GM12878 (cell line): Measurements from ENCODE around the gene PRRG1. TPM values are rescaled to one million over a fixed set of nuclear protein-coding genes. Genes with fewer than 3 reads are reported as not detected.

Experiments used
- ATAC-seq: fragments of 200-7000 bp; cut with Tn5 transposase; 3 replicates; pipeline ENCODE4 v1.9.1; 2020; ENCODE audit warnings: mild to moderate bottlenecking, moderate library complexity
- BruUV-seq: library from RNA; stranded (reverse); fragments of 400-500 nt; replicated peaks from 2 replicates; lab custom pipeline; 2021; lab: Mats Ljungman, UMichigan
- CTCF ChIA-PET: fragments of 300-600 bp; sonication (Branson Sonifier 250); formaldehyde crosslinking; extraction: SDS; loops from one replicate; lab custom pipeline; 2021; ENCODE audit warnings: inconsistent platforms; lab: Yijun Ruan, JAX
- POLR2A ChIA-PET: fragments of 350-600 bp; formaldehyde crosslinking; extraction: SDS; loops from one replicate; lab custom pipeline; 2021; ENCODE audit warnings: inconsistent platforms; lab: Charles Lee
- RAD21 ChIA-PET: fragments of 300-600 bp; sonication (Branson Sonifier 250); formaldehyde crosslinking; loops from one replicate; lab custom pipeline; 2023; ENCODE audit warnings: antibody characterized with exemption; ENCODE audit not compliant: unreplicated experiment; lab: Charles Lee
- SMC1A ChIA-PET: fragments of 300-600 bp; sonication (Branson Sonifier 250); formaldehyde crosslinking; loops from one replicate; lab custom pipeline; 2023; ENCODE audit not compliant: unreplicated experiment, uncharacterized antibody; lab: Charles Lee
- DNase-seq: peaks from one replicate; pipeline ENCODE4 v3.0.0-alpha.2; 2011; ENCODE audit warnings: low read depth, low spot score
- FAIRE-seq: peaks from 3 replicates; lab custom pipeline; 2011; peaks lifted over from hg19 to GRCh38; lab: Jason Lieb, UNC
- H2AFZ ChIP-seq: 2 replicates; pipeline ENCODE4 v1.6.0; 2011; ENCODE audit warnings: low read depth, low read length, control low read depth; ENCODE audit not compliant: control insufficient read depth
- H3K27ac ChIP-seq: 2 replicates; pipeline ENCODE4 v1.5.1; 2011; ENCODE audit warnings: control low read depth; ENCODE audit not compliant: control insufficient read depth, insufficient read depth
- H3K27me3 ChIP-seq, 2 experiments: replicated peaks in 1 of 2; 2 replicates each; pipeline versions ENCODE4 v1.6.0 to v1.6.1; 2011; ENCODE audit warnings: low read length in 1 of 2; ENCODE audit not compliant: control insufficient read depth in 2 of 2, insufficient read depth in 2 of 2
- H3K36me3 ChIP-seq, 2 experiments: 2 replicates each; pipeline ENCODE4 v1.5.1; 2011; ENCODE audit warnings: low read length in 1 of 2; ENCODE audit not compliant: control insufficient read depth in 2 of 2, insufficient read depth in 2 of 2
- H3K4me1 ChIP-seq: 2 replicates; pipeline ENCODE4 v1.6.1; 2011; ENCODE audit warnings: mild to moderate bottlenecking, low read length, moderate library complexity, mixed read lengths; ENCODE audit not compliant: control insufficient read depth, insufficient read depth
- H3K4me2 ChIP-seq: 2 replicates; pipeline ENCODE4 v1.6.0; 2011; ENCODE audit warnings: control low read depth; ENCODE audit not compliant: control insufficient read depth, insufficient read depth
- H3K4me3 ChIP-seq: fragments of 200-600 bp; sonication (generic); 2 replicates; pipeline ENCODE4 v1.5.1; 2016
- H3K79me2 ChIP-seq: 2 replicates; pipeline ENCODE4 v1.6.0; 2011; ENCODE audit warnings: low read length; ENCODE audit not compliant: control insufficient read depth, insufficient read depth
- H3K9ac ChIP-seq: 2 replicates; pipeline ENCODE4 v1.8.0; 2011; ENCODE audit warnings: low read length, control low read depth, mixed read lengths; ENCODE audit not compliant: control insufficient read depth, insufficient read depth
- H3K9me3 ChIP-seq: replicated peaks from 3 replicates; pipeline ENCODE4 v1.5.1; 2011; ENCODE audit warnings: mild to moderate bottlenecking, low read length; ENCODE audit not compliant: control insufficient read depth, insufficient read depth
- H4K20me1 ChIP-seq: 2 replicates; pipeline ENCODE4 v1.6.0; 2011; ENCODE audit not compliant: control insufficient read depth, insufficient read depth
- BHLHE40 ChIP-seq, 2 experiments: fragments of 450-650 bp in 1 of 2; IDR thresholded peaks; 2 replicates each; pipeline ENCODE4 v1.6.1; 2011 to 2017; ENCODE audit warnings: low read depth in 2 of 2, borderline replicate concordance in 1 of 2, improper control_type of control experiment in 1 of 2, low read length in 1 of 2, mild to moderate bottlenecking in 1 of 2
- CBX3 ChIP-seq: fragments of 200-600 bp; sonication (generic); IDR thresholded peaks from 2 replicates; pipeline ENCODE4 v1.6.1; 2016; ENCODE audit warnings: low read depth, borderline replicate concordance
- FOXM1 ChIP-seq: IDR thresholded peaks from 2 replicates; pipeline ENCODE4 v1.6.1; 2012; ENCODE audit warnings: low read depth, mild to moderate bottlenecking, inconsistent platforms, low read length, moderate library complexity
- KDM1A ChIP-seq: fragments of 200-600 bp; sonication (generic); IDR thresholded peaks from 2 replicates; pipeline ENCODE4 v1.6.1; 2016; ENCODE audit warnings: borderline replicate concordance
- MTA3 ChIP-seq: IDR thresholded peaks from 2 replicates; pipeline ENCODE4 v1.6.1; 2012; ENCODE audit warnings: low read length, inconsistent platforms, borderline replicate concordance
- NFXL1 ChIP-seq: fragments of 450-650 bp; IDR thresholded peaks from 2 replicates; pipeline ENCODE4 v1.6.1; 2017; ENCODE audit warnings: antibody characterized with exemption, mild to moderate bottlenecking, borderline replicate concordance
- POLR2A ChIP-seq: IDR thresholded peaks from 2 replicates; pipeline ENCODE4 v1.6.1; 2011; ENCODE audit warnings: low read depth, mild to moderate bottlenecking, low read length
- RAD21 ChIP-seq: IDR thresholded peaks from 2 replicates; pipeline ENCODE4 v1.6.1; 2011; ENCODE audit warnings: mild to moderate bottlenecking, low read depth, low read length, moderate library complexity; ENCODE audit not compliant: insufficient read depth
- SIN3A ChIP-seq: IDR thresholded peaks from 2 replicates; pipeline ENCODE4 v1.6.1; 2012; ENCODE audit warnings: low read depth, low read length, improper control_type of control experiment
- SIX5 ChIP-seq: IDR thresholded peaks from 2 replicates; pipeline ENCODE4 v1.6.1; 2011; ENCODE audit warnings: mild to moderate bottlenecking, low read depth, low read length, moderate library complexity; ENCODE audit not compliant: severe bottlenecking
- SMAD1 ChIP-seq: fragments of 450-650 bp; IDR thresholded peaks from 2 replicates; pipeline ENCODE4 v1.6.1; 2018; ENCODE audit warnings: mild to moderate bottlenecking, low read depth; ENCODE audit not compliant: partially characterized antibody
- SP1 ChIP-seq: IDR thresholded peaks from one replicate; pipeline ENCODE4 v1.6.1; 2011; ENCODE audit warnings: low read depth, low read length
- SUZ12 ChIP-seq: fragments of 200-600 bp; sonication (generic); IDR thresholded peaks from one replicate; pipeline ENCODE4 v1.6.1; 2018; ENCODE audit warnings: antibody characterized with exemption, mild to moderate bottlenecking; ENCODE audit not compliant: unreplicated experiment
- USF1 ChIP-seq: IDR thresholded peaks from 2 replicates; pipeline ENCODE4 v1.6.1; 2011; ENCODE audit warnings: borderline replicate concordance, low read depth, mild to moderate bottlenecking, moderate library complexity, mixed read lengths, low read length; ENCODE audit not compliant: insufficient read depth; ENCODE audit errors: extremely low read length
- ZNF217 ChIP-seq: fragments of 450-650 bp; IDR thresholded peaks from 2 replicates; pipeline ENCODE4 v1.6.1; 2017; ENCODE audit warnings: antibody characterized with exemption, mild to moderate bottlenecking
- ZNF24 ChIP-seq: fragments of 450-650 bp; IDR thresholded peaks from 2 replicates; pipeline ENCODE4 v1.6.1; 2017; ENCODE audit warnings: antibody characterized with exemption, mild to moderate bottlenecking
- ZZZ3 ChIP-seq: IDR thresholded peaks from 2 replicates; pipeline ENCODE4 v1.6.1; 2011; ENCODE audit warnings: low read depth; ENCODE audit not compliant: control insufficient read depth, insufficient read length
- WGBS: methylation state at CpG from one replicate; pipeline ENCODE4 v1.1.6; 2016; ENCODE audit warnings: low lambda C conversion rate; ENCODE audit not compliant: insufficient replicate concordance, insufficient coverage; ENCODE audit errors: missing lambda C conversion rate; 5-methylcytosine and 5-hydroxymethylcytosine counted together
- in situ Hi-C: fragments of 300-500 bp; cut with MboI; formaldehyde crosslinking; loops from 9 replicates; pipeline ENCODE4 v1.14.3; 2018; ENCODE audit warnings: mixed read lengths
- intact Hi-C: fragments of 100-400 bp; cut with micrococcal nuclease; formaldehyde crosslinking; loops from one replicate; pipeline ENCODE4 v1.14.2; 2022; ENCODE audit not compliant: unreplicated experiment
- polyA plus RNA-seq, 11 experiments: library from polyadenylated mRNA; depleted of rRNA in 4 of 11; unstranded in 6 of 11; stranded (reverse) in 5 of 11; fragments of >200 nt; fragmentation: Nextera tagmentation in 4 of 11; fragmentation: Illumina TruSeq in 1 of 11; extraction: Ambion mirVana in 4 of 11; extraction: Trizol in 1 of 11; gene quantifications; 1 replicate in 1 of 11; 2 replicates in 10 of 11; pipeline versions ENCODE4 v1.2.1 to v1.2.3, GENCODE V29; 2011 to 2016; ENCODE audit warnings: inconsistent platforms in 2 of 11, missing spikeins in 2 of 11, low read depth in 1 of 11
- total RNA-seq, 4 experiments: library from RNA; depleted of rRNA in 3 of 4; stranded (reverse); fragments of >200 nt in 3 of 4; fragmentation: Illumina TruSeq in 1 of 4; extraction: Trizol in 1 of 4; gene quantifications; 2 replicates each; pipeline versions ENCODE4 v1.2.1 to v1.2.3, GENCODE V29; 2013 to 2021

The PRRG1 gene
- total and polyA plus RNA-seq, 10 of the 15 experiments (the other 5 are each of a cell fraction or from before 2014, with no cell fraction given), result not detected

- RAD21 ChIA-PET, result no interaction called here
- Histone ChIP-seq H3K9ac (no peak overlapping the region), H4K20me1 (no peaks in the 10 kb centered on the region), H3K79me2 (no peaks in the 10 kb centered on the region), H3K4me3 (no peak overlapping the region), H3K4me2 (no peak overlapping the region), H2AFZ (no peak overlapping the region), H3K27ac (no peak overlapping the region), H3K27me3 (no peaks in the 10 kb centered on the region; a peak in 1 of 4 replicates), H3K9me3 (no peaks in the 10 kb centered on the region), H3K4me1 (no peaks in the 10 kb centered on the region), H3K36me3 (no peaks in the 10 kb centered on the region)
- 36% methylated on average over 3 of the region's 3 CpGs for WGBS
- intact Hi-C loops, result no loop called here
- no TSS peak for BruUV-seq
- no peak for ATAC-seq
- CTCF ChIA-PET, result no interaction called here
- TF ChIP-seq NFXL1 (no peak), SIN3A (no peak), ZZZ3 (no peak), SMAD1 (no peak), CBX3 (no peak), POLR2A (no peak)
- DNase-seq, result no peak
- in situ Hi-C loops, result no loop called here
- SMC1A ChIA-PET, result no interaction called here
- FAIRE-seq, result no peak
- POLR2A ChIA-PET, result no interaction called here
Measured at GRCh38 chrX:37468124-37468739, 119.1 kb downstream of the PRRG1 start.

- H3K4me3 ChIP-seq, result no peak overlapping the region
- H3K4me2 ChIP-seq, result no peak overlapping the region
- no peaks in the 10 kb centered on the region for H3K36me3 ChIP-seq
- ChIA-PET CTCF (no interaction called here), RAD21 (no interaction called here), POLR2A (no interaction called here), SMC1A (no interaction called here)
- H4K20me1 ChIP-seq, result no peaks in the 10 kb centered on the region
- no peak overlapping the region for H2AFZ ChIP-seq
- DNase-seq (no peak), FAIRE-seq (no peak), ATAC-seq (no peak)
- in situ Hi-C loops, result no loop called here
- H3K27me3 ChIP-seq, result no peaks in the 10 kb centered on the region; a peak in 1 of 4 replicates
- no TSS peak for BruUV-seq
- intact Hi-C loops, result no loop called here
- 6% methylated on average over 3 of the region's 3 CpGs for WGBS
- no peaks in the 10 kb centered on the region for H3K4me1 ChIP-seq
- H3K9ac ChIP-seq, result no peak overlapping the region
- H3K27ac ChIP-seq, result no peak overlapping the region
- H3K79me2 ChIP-seq, result no peaks in the 10 kb centered on the region
- no peaks in the 10 kb centered on the region for H3K9me3 ChIP-seq
- TF ChIP-seq SUZ12, result no peak
- no peak for TF ChIP-seq MTA3
- TF ChIP-seq RAD21, result no peak
- no peak for TF ChIP-seq ZNF217
- no peak for TF ChIP-seq BHLHE40 (IDR thresholded peaks at IDR 0.05; ENCODE audit: borderline replicate concordance in 1 of 2, low read depth in 2 of 2, low read length in 1 of 2)
- no peak for TF ChIP-seq SMAD1
- no peak for TF ChIP-seq FOXM1
- TF ChIP-seq ZNF24, result no peak
- TF ChIP-seq SIX5, result no peak
- TF ChIP-seq SP1, result no peak
- TF ChIP-seq KDM1A, result no peak
- TF ChIP-seq USF1, result no peak
Measured at GRCh38 chrX:37470711-37471110, 121.5 kb downstream of the PRRG1 start.
